ENCODE results near the gene MYOCD.

MYOCD gene

DNA sequence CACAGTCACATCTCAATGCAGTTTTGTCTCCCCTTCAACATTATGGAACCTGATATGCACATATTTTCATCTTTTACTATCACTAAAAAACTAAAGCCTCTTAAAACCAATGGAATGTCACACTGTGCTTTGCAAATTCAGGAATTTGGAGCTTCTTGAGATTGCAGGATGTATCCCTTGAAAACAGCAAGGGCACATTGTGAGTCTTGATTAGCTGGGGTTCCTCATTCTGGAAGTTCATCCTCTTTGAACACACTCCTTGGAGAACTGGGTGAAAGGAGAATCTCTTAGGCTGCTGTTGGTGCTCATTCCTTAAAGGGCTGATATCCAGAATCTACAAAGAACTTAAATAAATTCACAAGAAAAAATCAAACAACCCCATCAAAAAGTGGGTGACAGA is 21.1 kb upstream of the MYOCD start:
- DNase-seq = no peak

DNA sequence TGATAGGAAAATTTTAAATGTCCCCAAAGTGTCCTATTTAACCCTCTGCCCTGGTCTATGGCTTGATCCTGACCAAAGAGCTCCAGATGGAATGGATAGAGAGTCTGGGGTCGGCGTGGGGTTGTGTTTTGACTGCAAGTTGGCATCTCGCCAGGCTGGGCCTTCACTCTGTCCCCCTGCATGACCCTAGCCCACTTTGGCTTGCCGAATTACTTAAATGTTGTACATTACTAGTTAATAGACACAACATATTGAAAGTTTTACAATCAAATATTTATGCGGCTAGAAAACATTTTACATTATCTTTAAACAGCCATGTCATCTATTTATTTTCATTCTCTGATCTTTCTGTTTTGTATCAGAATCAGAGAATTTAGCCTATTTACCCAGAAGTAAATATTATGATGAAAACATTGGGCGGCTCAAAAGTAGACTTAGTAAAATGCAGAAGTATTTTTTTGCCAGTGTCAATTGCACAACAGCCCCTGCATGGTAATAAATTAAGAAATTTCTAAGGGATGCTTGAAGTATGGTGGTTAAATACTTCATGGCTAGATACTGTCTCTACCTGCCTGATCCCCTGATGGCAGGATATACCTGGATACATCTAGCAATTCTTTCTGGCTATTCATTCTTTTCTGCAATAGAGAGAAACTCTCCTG is 18.8 kb upstream of the MYOCD start:
- DNase-seq = no peak

DNA sequence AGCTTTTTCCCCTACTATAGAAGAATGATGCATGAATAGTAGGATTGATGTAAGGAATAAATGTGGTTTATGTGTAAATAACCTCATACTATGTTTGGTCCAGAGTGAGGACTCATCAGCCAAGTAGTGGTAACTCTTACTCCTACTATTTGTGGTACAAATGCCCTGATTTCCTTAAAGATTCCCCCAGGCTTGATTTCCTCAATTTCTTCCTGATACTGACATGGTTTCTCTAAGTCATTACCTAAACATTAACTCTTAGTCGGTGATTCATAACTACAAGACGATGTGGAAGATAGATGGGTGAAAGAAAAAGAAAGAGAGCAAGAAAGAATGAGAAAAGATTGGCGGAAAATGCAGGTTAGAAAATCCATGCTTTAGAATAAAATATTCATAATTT is 17.2 kb upstream of the MYOCD start:
- no peak for DNase-seq

DNA sequence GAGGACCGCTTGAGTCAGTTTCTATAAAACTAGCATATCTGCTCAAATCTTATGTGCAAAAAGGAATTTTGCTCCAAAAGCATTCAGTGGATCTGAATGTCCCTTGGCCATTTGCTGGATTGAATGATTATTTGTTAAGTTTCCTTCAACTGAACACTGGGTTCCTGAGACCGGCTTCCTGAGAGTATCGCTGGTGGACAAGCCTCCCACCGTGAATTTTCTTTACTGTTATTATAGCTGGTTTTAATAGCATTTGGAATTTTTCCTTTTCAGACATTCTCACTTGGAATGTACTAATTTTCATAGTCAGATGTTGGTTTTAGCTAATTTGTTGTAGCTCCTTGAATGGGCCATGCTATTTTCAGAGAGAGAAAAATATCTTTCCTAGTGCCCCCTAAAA is 9.8 kb upstream of the MYOCD start:
- DNase-seq = no peak

DNA sequence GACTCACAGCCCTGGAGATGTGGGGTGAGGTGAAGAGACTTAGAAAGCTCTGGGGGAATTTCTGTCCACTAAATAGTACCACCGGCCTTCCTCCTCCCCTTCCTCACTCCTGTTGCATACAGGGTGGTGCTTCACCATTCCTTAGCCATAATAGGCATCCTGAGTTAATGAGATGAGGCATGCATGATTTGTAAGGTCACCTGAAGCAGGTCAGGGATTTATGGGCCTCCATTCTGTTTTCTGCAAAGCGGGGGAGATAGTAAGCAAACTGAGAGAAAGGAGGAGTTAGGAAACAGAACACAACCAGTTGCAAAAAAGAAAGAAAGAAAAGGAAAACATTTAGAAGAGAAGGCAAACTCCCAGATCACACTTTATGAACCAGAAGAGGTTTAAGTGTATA is 9.3 kb upstream of the MYOCD start:
- DNase-seq = no peak

DNA sequence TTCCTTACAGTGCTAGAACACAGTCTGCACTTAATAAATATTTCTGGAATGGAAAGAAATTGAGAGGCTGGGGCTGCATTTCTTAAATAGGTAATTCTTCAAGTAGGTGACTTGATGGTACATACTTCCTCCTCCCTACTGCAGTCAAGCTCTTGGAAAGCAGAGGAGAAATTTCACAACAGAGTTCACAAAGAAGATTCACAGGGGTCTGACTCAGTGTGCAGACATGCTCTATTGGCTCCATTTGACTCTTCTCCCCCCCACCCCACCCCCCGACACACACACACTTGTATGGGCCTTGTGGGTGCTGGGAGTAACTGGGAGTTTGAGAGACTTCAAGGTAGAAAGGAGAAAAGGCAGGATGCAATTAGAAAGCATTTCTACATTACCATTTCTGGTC is 6.2 kb upstream of the MYOCD start:
- no peak for DNase-seq

DNA sequence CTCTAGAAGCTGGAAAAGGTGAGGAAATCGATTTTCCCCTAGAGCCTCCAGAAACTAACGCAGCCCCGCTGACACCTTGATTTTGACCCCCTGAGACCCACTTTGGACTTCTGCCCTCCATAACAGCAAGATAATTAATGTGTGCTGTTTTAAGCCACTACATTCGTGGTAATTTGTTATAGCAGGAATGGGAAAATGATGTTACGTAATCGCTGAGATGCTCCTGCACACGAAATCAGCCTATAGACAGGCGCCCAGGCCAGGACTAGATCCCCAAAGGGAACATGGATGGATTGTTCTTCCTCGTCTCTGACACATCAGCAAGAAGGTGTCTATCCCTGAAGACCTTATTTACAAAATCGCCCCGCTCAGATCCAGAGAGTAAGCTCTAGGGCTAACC is 1.4 kb upstream of the MYOCD start:
- no peak for DNase-seq

DNA sequence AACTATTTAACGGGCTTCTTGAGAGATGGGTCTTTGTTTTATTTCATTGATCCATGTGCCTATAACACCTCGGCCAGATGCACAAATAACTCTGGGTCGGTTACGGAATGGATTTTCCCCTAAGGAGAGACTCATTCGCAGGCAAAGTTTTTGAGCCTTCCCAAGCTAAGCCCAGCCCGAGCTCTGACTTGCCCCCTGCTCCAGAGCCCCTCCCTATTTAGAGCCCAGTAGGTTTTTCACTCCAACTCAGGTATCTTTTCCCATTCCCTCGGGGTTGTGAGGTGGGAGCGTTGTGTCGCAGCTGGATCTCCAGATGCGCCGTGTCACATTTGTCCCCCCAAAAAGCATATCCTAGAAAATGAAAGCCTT is 812 bp upstream of the MYOCD start:
- DNase-seq = no peak

DNA sequence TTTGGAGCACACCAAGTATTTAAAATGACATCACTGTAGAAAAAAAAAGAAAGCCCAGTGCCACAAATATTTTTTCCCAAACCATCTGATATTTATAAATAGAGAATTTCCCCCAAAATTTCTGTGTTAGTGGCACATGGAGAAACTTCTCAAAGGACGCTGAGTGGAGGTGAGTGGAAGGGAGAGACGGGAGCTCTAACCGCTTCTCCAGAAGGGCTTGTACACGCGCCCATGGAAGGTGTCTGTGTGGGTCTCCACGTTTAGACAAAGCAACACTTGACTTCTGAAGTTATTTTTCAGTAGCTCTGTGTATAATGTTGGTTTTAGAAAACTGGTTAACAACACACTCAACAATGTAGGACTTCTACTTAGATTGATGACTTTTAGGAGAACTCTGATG is 1.0 kb downstream of the MYOCD start:
- no peak for DNase-seq

DNA sequence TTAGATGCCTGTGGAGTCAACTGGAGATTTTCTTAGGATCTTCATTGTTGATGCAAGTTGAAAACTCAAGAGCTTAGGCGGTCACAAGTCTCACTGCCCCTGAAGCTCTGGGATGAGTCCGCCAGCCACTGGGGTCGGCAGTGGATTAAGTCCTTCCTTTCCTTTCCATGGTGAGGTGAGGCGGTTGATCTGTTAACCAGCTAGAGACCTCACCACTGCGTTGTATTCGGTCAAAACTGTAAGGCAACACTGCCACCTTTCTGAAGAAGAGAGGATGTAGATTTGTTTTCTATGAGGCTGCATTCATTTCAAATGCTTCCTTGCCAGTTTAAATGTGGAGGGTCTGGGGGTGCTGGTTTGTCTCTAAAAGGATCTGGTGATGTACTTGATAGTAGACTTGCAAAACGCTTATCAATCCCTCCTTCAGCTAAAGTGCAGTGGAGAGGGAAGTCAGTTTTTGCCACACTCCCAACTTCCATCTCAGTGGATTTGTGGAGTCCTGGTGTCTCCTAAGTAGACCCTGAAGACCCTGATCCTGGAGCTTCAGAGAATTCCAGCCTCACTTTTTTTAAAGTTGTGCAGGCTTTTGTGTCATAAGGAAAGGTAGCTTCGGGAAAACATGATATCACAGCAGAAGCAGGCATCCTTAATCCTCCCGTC is 1.7 kb downstream of the MYOCD start:
- DNase-seq = no peak

DNA sequence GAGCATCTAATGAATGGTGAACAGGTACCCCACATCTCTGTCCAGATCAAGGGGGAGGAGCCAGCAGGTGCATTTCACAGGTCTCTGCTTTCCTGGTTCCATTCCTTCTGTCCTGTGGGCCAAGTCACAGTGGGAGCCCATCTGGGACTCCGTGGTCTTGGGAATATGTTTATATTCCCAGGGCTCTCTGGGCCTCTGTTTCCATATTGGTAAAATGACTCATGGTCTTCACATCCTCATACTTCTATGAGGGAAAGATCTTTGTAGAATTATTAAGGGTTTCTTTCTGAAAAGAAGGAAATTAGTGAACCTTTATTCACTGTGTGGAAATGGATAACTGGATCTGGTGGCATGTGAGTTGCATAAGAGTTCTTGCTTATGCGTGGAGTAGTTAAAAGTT is 6.2 kb downstream of the MYOCD start:
- no peak for DNase-seq

DNA sequence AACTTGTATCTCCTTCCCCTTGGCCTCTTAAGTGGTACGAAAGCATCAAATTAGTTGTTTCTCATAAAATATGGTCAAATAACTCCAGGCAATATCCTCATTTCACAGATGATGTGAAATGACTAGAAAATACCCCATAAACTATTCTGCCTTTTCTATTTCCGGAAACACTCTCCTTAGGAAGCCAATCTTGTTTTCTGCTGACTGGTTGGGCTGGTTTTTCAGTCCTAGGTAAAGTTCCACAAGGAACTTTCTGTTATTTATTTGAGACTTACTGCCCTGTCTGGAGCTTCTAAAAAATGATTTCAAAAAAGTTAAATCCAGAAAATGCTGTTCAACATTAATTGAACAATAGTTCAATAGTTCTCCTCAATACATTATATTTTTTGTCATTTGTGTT is 7.3 kb downstream of the MYOCD start:
- DNase-seq = no peak

DNA sequence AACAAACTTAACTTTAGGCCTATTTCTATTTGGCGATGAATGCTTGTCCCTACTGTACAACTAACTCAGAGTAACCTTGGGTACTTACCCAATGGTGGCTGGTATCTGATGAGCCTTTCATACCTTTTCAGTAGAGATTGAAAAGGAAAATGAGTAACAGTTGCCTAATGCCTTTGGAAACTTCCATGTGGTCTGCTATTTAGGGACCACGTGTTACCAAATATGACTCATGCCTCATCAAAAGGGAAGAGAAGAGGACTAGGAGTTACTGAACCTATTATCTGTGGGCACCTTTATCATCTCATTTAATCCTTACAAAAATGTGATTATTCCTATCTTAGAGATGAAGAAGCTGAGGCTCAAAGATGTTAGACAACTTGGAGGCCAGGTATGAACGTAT is 8.1 kb downstream of the MYOCD start:
- DNase-seq = no peak

DNA sequence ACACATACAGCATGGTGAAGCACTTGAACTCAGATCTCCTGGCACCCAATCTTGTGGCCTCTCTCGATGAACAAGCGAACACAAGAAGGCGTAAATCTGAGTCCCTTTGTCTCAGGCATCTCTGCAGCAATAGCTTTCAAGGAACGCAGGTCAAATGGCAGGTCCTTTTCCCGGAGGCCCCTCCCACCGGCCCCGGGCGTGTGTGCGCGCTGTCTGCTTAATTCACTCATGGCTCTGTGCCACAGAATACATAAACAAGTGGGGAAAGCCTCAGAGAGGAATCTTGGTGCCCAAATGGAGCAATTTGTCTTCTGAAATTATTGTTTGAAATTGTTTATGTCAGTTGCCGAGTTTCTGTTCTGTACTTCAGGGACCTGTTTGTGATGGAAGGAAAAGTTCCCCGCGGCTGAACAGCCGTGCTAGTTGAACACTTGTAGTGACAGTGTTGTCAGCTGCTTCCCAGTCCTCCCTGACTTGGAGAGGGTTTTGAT is 14.8 kb downstream of the MYOCD start:
- no peak for DNase-seq

DNA sequence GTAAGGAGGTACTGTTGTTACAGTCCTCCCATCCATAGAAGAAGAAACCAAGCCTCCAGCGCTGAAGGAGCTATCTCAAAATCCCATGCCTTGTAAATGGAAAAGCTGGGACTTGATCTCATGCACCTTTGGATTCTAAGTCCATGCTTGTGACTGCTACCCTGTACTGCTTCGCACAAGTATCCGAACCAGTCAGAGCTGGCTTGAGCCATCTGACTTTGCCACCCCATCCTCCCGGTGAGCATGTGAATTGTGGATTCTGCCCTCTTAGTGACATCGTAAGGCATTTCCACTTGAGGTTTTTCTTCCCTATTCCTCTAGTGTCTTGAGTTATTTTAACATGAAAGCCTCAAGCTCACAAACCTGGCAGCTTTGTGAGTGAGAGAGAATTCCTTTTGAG is 15.3 kb downstream of the MYOCD start:
- no peak for DNase-seq

DNA sequence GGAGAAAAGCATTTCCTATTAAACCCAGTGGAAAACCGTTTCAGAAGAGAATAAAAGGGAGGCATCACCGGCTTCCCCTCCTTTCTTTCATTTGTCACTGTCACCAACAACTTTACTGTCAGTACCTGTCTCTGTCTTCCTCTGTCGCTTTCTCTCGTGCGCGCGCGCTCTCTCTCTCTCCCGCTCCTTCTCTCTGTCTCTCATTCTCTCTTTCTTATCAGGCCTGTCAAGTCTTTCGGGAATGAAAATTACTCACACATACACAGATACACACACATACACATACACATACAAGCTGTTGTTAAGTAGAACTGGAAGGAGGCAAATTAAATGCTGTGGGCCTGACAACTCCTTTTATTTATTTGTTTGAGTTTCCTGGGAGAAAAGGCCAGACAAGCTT is 17.6 kb downstream of the MYOCD start:
- no peak for DNase-seq

DNA sequence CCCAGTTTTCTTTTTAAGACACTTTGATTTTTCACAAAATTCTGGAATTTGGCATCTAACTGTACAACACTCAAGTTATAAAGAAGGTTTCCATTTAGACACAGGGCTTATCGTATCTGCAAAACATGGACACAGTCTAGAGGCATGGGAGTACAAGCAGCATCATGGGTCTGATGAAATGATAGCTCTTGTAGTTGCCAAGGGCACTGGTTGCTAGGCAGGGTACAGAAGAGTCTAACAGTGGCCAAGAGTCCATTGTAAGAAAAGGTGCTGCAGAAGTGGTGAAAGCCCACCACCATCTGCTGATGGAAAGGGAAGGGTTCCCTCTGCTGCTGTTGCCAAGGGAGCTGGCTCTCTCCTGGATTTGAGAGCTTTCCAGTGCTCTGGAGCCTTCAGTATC is 20.8 kb downstream of the MYOCD start:
- no peak for DNase-seq

DNA sequence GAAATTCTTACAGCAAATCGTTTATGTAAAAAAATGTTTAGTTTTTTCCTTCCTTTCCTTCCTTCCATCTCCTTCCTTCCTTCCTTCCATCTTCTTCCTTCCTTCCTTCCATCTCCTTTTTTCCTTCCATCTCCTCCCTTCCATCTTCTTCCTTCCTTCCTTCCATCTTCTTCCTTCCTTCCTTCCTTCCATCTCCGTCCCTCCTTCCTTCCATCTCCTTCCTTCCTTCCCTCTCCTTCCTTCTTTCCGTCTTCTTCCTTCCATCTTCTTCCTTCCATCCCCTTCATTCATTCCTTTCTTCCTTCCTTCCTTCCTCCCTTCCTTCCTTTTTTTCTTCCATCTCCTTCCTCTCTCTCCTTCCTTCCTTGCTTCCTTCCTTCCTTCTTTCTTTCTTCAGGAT is 22.7 kb downstream of the MYOCD start:
- no peak for DNase-seq

DNA sequence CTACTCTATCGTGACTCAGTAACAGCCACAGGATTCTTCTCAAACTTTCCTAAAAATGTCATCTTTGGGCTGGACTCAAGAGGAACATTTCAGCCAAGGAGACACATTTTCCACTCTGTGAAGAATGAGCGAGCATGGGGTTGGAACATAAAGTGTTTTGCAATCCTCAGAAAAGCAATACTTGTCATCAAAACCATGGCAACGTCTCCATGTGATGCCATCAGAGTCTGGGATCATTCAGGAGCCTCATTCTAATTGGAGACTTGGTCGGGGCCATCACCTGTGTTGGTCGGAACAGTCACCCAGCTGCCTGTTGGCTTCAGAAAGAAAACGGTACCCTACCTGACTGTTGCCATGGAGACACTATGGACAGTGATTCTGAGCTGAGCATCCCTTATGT is 25.5 kb downstream of the MYOCD start:
- DNase-seq = no peak

DNA sequence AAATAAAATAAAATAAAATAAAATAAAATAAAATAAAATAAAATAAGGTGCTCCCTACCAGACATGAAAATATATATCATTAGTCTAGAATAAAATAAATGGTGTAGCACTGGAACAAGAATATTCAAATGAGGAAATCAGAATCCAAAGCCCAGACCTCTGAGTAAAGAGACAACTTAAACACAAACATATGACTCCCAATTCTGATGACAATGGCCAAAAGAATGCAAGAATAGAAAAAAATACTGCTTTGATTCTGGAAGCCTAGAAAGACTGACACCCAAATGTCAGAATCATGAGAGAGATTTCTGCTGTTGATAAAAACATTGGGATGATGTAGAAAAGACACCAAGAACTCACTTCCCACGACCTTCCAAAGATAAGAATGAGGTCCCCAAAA is 27.9 kb downstream of the MYOCD start:
- DNase-seq = no peak

DNA sequence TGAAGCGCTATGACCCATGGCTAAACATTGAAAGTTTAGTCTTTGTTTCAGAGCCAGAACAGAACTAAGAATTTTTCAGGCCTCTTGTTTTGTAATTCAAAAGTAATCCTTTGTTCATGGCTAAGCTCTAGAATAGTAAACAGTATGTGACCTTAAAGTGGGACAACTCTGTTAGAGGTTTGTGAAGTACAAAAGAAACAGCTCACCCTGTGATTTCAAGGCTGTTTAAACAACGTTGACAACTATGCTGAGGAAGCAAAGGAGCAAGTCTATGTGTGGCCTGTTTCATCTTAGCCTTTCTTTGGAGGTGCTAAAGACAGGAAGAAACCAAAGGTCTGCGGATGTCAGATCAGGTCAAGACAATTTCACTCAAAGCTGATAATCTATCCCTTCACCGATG is 40.4 kb downstream of the MYOCD start:
- no peak for DNase-seq

DNA sequence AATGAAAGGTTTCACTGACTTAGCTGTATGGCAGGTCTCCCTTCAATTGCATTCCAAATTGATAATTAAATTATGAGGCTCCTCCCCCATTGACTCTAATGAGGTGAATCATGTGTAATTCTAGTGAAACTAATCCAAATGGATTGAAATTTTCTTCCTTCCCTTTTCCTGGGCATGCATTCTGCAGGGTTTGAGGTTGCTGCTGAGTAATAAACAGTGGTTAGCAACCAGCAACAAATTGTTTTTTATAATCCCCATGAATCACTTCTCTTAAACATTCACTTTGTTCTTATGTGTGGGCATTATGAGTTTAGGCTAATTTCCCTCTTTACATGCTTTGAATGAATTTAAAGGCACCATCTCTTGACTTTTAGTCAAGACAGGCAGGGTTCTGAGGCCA is 43.4 kb downstream of the MYOCD start:
- no peak for DNase-seq

DNA sequence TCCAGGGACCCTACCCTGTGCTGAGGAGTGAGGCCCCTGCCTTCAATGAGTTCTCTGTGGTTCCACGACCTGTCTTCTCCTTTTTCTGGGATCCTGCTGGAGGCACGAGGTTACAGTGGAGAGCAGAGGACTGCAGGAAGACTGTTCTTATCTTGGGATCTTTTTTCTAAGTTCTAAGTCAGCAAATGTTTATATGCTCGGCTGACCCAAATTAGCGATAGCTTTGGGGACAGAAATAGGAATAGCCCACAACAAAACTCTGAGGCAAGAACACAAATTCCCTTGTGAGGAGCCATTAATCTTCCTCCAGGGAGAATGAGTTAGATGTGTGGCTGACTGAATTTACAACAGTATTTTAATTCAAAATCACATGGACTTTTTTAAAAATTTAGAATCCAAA is 46.7 kb downstream of the MYOCD start:
- no peak for DNase-seq

DNA sequence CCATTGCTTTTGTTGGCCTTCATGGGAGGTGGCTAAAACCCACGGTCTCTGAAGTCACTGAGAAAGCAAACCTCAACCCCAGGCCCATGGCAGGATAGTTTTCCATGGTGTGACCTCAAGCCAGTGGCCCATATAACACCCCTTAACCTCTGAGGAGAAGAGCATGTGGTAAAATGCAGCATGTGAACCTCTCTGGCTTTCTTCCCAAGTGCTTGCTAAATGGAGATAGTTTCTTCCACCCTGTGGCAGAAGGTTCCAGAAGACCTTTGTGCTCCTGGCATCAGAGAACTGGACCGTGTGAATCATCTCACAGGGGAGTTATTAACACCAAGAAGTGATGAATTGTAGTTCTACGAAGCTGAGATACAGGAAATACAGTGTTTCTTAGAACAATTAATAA is 47.3 kb downstream of the MYOCD start:
- DNase-seq = no peak

DNA sequence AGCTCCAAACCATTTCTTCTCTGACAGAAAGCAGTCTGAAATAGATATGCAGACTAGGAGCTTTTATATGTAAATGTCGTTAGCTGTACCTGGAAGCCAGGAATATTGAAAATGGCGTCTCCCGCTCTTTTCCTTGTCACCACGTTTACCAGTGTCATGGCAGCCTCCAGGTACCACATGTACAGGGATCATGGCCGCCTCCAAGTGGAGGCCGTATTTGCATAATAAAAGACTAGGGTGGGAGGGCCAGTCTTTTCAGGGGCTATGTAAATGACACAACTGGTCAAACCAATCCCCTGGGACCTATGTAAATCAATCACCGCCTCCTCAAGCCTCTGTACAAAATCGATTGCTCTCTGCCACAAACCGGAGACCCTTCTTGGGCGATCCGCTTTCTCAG is 54.3 kb downstream of the MYOCD start:
- no peak for DNase-seq

Measured in NCI-H1417 treated with DMSO at 0.1 percent for 48 hours (cell line).